OCI-LY1 (cell line): ENCODE data around the gene EVI2A.

ENCODE experiments used
- H2AFZ ChIP-seq: fragments of 200-600 bp; sonication (generic), shearing (Covaris generic); 2 replicates; pipeline ENCODE4 v1.6.0; 2014; ENCODE audit warnings: antibody characterized with exemption, mild to moderate bottlenecking, low read length
- H3F3A ChIP-seq: fragments of 200-600 bp; sonication (generic), shearing (Covaris generic); 2 replicates; pipeline ENCODE4 v1.6.0; 2014; ENCODE audit warnings: mild to moderate bottlenecking, antibody characterized with exemption, low read length, moderate library complexity; ENCODE audit not compliant: insufficient read depth
- H3K27ac ChIP-seq: fragments of 200-600 bp; sonication (generic); 2 replicates; pipeline ENCODE4 v1.5.1; 2014; ENCODE audit warnings: low read length, mixed run types, mild to moderate bottlenecking, low read depth; ENCODE audit not compliant: poor library complexity, severe bottlenecking
- H3K27me3 ChIP-seq: fragments of 200-600 bp; sonication (generic); 2 replicates; pipeline ENCODE4 v1.6.0; 2014; ENCODE audit warnings: antibody characterized with exemption, mild to moderate bottlenecking, low read length, moderate library complexity; ENCODE audit not compliant: insufficient read depth
- H3K36me3 ChIP-seq: fragments of 200-600 bp; sonication (generic); 2 replicates; pipeline ENCODE4 v1.6.1; 2014; ENCODE audit warnings: mild to moderate bottlenecking, antibody characterized with exemption, low read length, moderate library complexity, mixed read lengths; ENCODE audit not compliant: insufficient read depth
- H3K4me1 ChIP-seq: fragments of 200-600 bp; sonication (generic); 2 replicates; pipeline ENCODE4 v1.5.1; 2014; ENCODE audit warnings: mild to moderate bottlenecking, low read length, moderate library complexity; ENCODE audit not compliant: insufficient read depth, severe bottlenecking
- H3K4me2 ChIP-seq: fragments of 200-600 bp; sonication (generic), shearing (Covaris generic); 2 replicates; pipeline ENCODE4 v1.6.1; 2014; ENCODE audit warnings: low read length
- H3K4me3 ChIP-seq: fragments of 200-600 bp; sonication (generic); 2 replicates; pipeline ENCODE4 v1.5.1; 2014; ENCODE audit warnings: low read length, low read depth, mild to moderate bottlenecking, mixed read lengths; ENCODE audit not compliant: poor library complexity, severe bottlenecking
- H3K79me2 ChIP-seq: fragments of 200-600 bp; shearing (Covaris generic); 2 replicates; pipeline ENCODE4 v1.6.1; 2016; ENCODE audit warnings: mixed run types, low read length, mixed read lengths; ENCODE audit not compliant: insufficient read depth
- H3K9ac ChIP-seq: fragments of 200-600 bp; sonication (generic), shearing (Covaris generic); 2 replicates; pipeline ENCODE4 v1.6.1; 2014; ENCODE audit warnings: mild to moderate bottlenecking, low read length, mixed read lengths
- H3K9me2 ChIP-seq: fragments of 200-600 bp; sonication (generic), shearing (Covaris generic); 2 replicates; pipeline ENCODE4 v1.6.1; 2014; ENCODE audit warnings: low read depth, mild to moderate bottlenecking, low read length, mixed read lengths
- H3K9me3 ChIP-seq: fragments of 200-600 bp; shearing (Covaris generic); 2 replicates; pipeline ENCODE4 v1.6.1; 2014; ENCODE audit warnings: low read length, mixed read lengths
- H4K20me1 ChIP-seq: fragments of 200-600 bp; sonication (generic), shearing (Covaris generic); 2 replicates; pipeline ENCODE4 v1.6.0; 2016; ENCODE audit warnings: mild to moderate bottlenecking, low read length; ENCODE audit not compliant: insufficient read depth
- CTCF ChIP-seq: fragments of 200-600 bp; sonication (generic), shearing (Covaris generic); IDR thresholded peaks from 2 replicates; pipeline ENCODE4 v1.5.1; 2017; ENCODE audit warnings: mild to moderate bottlenecking, antibody characterized with exemption, low read length, moderate library complexity, mixed read lengths
- EZH2 ChIP-seq: fragments of 200-600 bp; sonication (generic), shearing (Covaris generic); IDR thresholded peaks from 2 replicates; pipeline ENCODE4 v1.8.0; 2017; ENCODE audit warnings: borderline replicate concordance, mixed run types, mild to moderate bottlenecking, antibody characterized with exemption, low read length, moderate library complexity, mixed read lengths

Gene EVI2A

GRCh38 chr17:31364012-31364411, 42.6 kb upstream of the EVI2A start:
- Histone ChIP-seq H3K36me3 (peaks cover 1% of the 10 kb centered on the region; the same call in 1 of the 2 replicates), H3F3A (no peaks in the 10 kb centered on the region), H3K4me2 (no peak overlapping the region), H3K79me2 (no peaks in the 10 kb centered on the region), H3K9ac (no peak overlapping the region), H4K20me1 (no peaks in the 10 kb centered on the region), H3K27ac (no peak overlapping the region), H2AFZ (no peak overlapping the region), H3K27me3 (no peaks in the 10 kb centered on the region), H3K9me3 (no peaks in the 10 kb centered on the region), H3K4me1 (peaks cover 2% of the 10 kb centered on the region), H3K4me3 (no peak overlapping the region), H3K9me2 (no peaks in the 10 kb centered on the region)
- TF ChIP-seq EZH2 (no peak), CTCF (no peak)

GRCh38 chr17:31357839-31358394, 36.5 kb upstream of the EVI2A start:
- TF ChIP-seq EZH2 (no peak), CTCF (no peak)
- Histone ChIP-seq H3K9me2 (no peaks in the 10 kb centered on the region), H3K27me3 (no peaks in the 10 kb centered on the region), H2AFZ (no peak overlapping the region), H3K4me1 (no peaks in the 10 kb centered on the region), H3K27ac (no peak overlapping the region), H3K79me2 (no peaks in the 10 kb centered on the region), H3K4me3 (no peak overlapping the region), H3K9ac (no peak overlapping the region), H3K36me3 (peaks cover 28% of the 10 kb centered on the region), H3F3A (no peaks in the 10 kb centered on the region), H4K20me1 (no peaks in the 10 kb centered on the region), H3K4me2 (no peak overlapping the region), H3K9me3 (no peaks in the 10 kb centered on the region)

- TF ChIP-seq EZH2 (no peak), CTCF (no peak)
- H3K27ac ChIP-seq, result no peak overlapping the region
- H3K9ac ChIP-seq, result no peak overlapping the region
- H3K4me2 ChIP-seq, result no peak overlapping the region
- no peaks in the 10 kb centered on the region for H3K4me1 ChIP-seq
- no peak overlapping the region for H2AFZ ChIP-seq
- H3K27me3 ChIP-seq, result no peaks in the 10 kb centered on the region
- no peak overlapping the region for H3K4me3 ChIP-seq
- H3K79me2 ChIP-seq, result no peaks in the 10 kb centered on the region
- H4K20me1 ChIP-seq, result no peaks in the 10 kb centered on the region
- H3K9me3 ChIP-seq, result no peaks in the 10 kb centered on the region
- H3F3A ChIP-seq, result no peaks in the 10 kb centered on the region
- no peaks in the 10 kb centered on the region for H3K9me2 ChIP-seq
- peaks cover 34% of the 10 kb centered on the region for H3K36me3 ChIP-seq
Measured at GRCh38 chr17:31357091-31357490, 35.7 kb upstream of the EVI2A start.
